ENCODE measurements around the gene DPP6.

The DPP6 gene

GRCh38 chr7:154812027-154812426 is 759.8 kb downstream of the DPP6 start:
- no peak for DNase-seq (ENCODE audit: low read depth in 3 of 3)

- DNase-seq (ENCODE audit: low read depth in 3 of 3), result no peak
These were observed 765.2 kb downstream of the DPP6 start for GRCh38 chr7:154817224-154817896.

GRCh38 chr7:154827007-154827406 is 774.8 kb downstream of the DPP6 start:
- no peak for DNase-seq (ENCODE audit: low read depth in 3 of 3)

GRCh38 chr7:154832557-154833138 is 780.5 kb downstream of the DPP6 start:
- no peak for DNase-seq (ENCODE audit: low read depth in 3 of 3)

- no peak for DNase-seq (ENCODE audit: low read depth in 3 of 3)
These were observed 783.8 kb downstream of the DPP6 start for GRCh38 chr7:154836021-154836448.

- no peak for DNase-seq (ENCODE audit: low read depth in 3 of 3)
These were observed 784.9 kb downstream of the DPP6 start for GRCh38 chr7:154837087-154837486.

- no peak for DNase-seq (ENCODE audit: low read depth in 3 of 3)
These were observed 785.4 kb downstream of the DPP6 start for GRCh38 chr7:154837622-154838021.

- DNase-seq (ENCODE audit: low read depth in 3 of 3), result no peak
These were observed 787.9 kb downstream of the DPP6 start for GRCh38 chr7:154840086-154840485.

GRCh38 chr7:154841731-154842331 is 789.6 kb downstream of the DPP6 start:
- no peak for DNase-seq (ENCODE audit: low read depth in 3 of 3)

- DNase-seq (ENCODE audit: low read depth in 3 of 3), result no peak
These were observed 790.4 kb downstream of the DPP6 start for GRCh38 chr7:154842591-154842990.

- DNase-seq (ENCODE audit: low read depth in 3 of 3), result no peak
These were observed 791.6 kb downstream of the DPP6 start for GRCh38 chr7:154843670-154844237.

- no peak for DNase-seq (ENCODE audit: low read depth in 3 of 3)
These were observed 792.3 kb downstream of the DPP6 start for GRCh38 chr7:154844499-154844898.

GRCh38 chr7:154844955-154845354 is 792.8 kb downstream of the DPP6 start:
- DNase-seq (ENCODE audit: low read depth in 3 of 3), result no peak

GRCh38 chr7:154848464-154848863 is 796.3 kb downstream of the DPP6 start:
- no peak for DNase-seq (ENCODE audit: low read depth in 3 of 3)

GRCh38 chr7:154852205-154852604 is 800.0 kb downstream of the DPP6 start:
- no peak for DNase-seq (ENCODE audit: low read depth in 3 of 3)

GRCh38 chr7:154853063-154853726 is 801.0 kb downstream of the DPP6 start:
- no peak for DNase-seq (ENCODE audit: low read depth in 3 of 3)

- no peak for DNase-seq (ENCODE audit: low read depth in 3 of 3)
These were observed 801.5 kb downstream of the DPP6 start for GRCh38 chr7:154853727-154854095.

GRCh38 chr7:154854836-154855235 is 802.6 kb downstream of the DPP6 start:
- no peak for DNase-seq (ENCODE audit: low read depth in 3 of 3)

- DNase-seq (ENCODE audit: low read depth in 3 of 3), result no peak
These were observed 803.2 kb downstream of the DPP6 start for GRCh38 chr7:154855366-154855765.

- no peak for DNase-seq (ENCODE audit: low read depth in 3 of 3)
These were observed 804.5 kb downstream of the DPP6 start for GRCh38 chr7:154856733-154857132.

GRCh38 chr7:154857240-154857639 is 805.0 kb downstream of the DPP6 start:
- DNase-seq (ENCODE audit: low read depth in 3 of 3), result no peak

Data from stimulated activated CD4-positive, alpha-beta T cell treated with anti-CD3 and anti-CD28 coated beads, TNF-alpha, amount 100 ng/mL, for 4 hours (primary cell).